Mesendoderm (in vitro differentiated cells): ENCODE data around the gene ADISSP.
A peak's percentile ranks its signal among the peaks of the same experiment; 100 is the strongest.

Experiments used
- DNase-seq: peaks from one replicate; pipeline ENCODE4 v3.0.0; 2013
- H2AK5ac ChIP-seq: 2 replicates; pipeline ENCODE4 v1.6.1; 2013; ENCODE audit warnings: low read length, inconsistent platforms
- H2BK120ac ChIP-seq: 2 replicates; pipeline ENCODE4 v1.6.1; 2013; ENCODE audit warnings: low read depth, mild to moderate bottlenecking, low read length, moderate library complexity, mixed read lengths
- H2BK15ac ChIP-seq: replicated peaks from 2 replicates; pipeline ENCODE4 v1.6.1; 2013; ENCODE audit warnings: low read depth, mild to moderate bottlenecking, moderate library complexity
- H2BK5ac ChIP-seq: 2 replicates; pipeline ENCODE4 v1.6.1; 2013; ENCODE audit warnings: low read length, inconsistent platforms
- H3K18ac ChIP-seq: 2 replicates; pipeline ENCODE4 v1.6.1; 2013; ENCODE audit warnings: mild to moderate bottlenecking, low read length, mixed read lengths
- H3K23ac ChIP-seq: one replicate; pipeline ENCODE4 v1.6.1; 2013; ENCODE audit warnings: low read length
- H3K27ac ChIP-seq: 2 replicates; pipeline ENCODE4 v1.5.1; 2013; ENCODE audit warnings: low read depth, mild to moderate bottlenecking, inconsistent platforms, low read length, moderate library complexity
- H3K27me3 ChIP-seq: 2 replicates; pipeline ENCODE4 v1.6.1; 2013; ENCODE audit warnings: low read length, control low read depth, mild to moderate bottlenecking, inconsistent platforms; ENCODE audit not compliant: insufficient read depth, poor library complexity
- H3K36me3 ChIP-seq: 2 replicates; pipeline ENCODE4 v1.6.1; 2013; ENCODE audit warnings: low read length, inconsistent platforms; ENCODE audit not compliant: control insufficient read depth, insufficient read depth
- H3K4ac ChIP-seq: one replicate; pipeline ENCODE4 v1.6.1; 2013; ENCODE audit warnings: low read depth, mild to moderate bottlenecking, low read length, moderate library complexity
- H3K4me1 ChIP-seq: 2 replicates; pipeline ENCODE4 v1.6.1; 2013; ENCODE audit warnings: low read depth, low read length, inconsistent platforms; ENCODE audit not compliant: control insufficient read depth
- H3K4me2 ChIP-seq: 2 replicates; pipeline ENCODE4 v1.6.1; 2013; ENCODE audit warnings: low read length
- H3K4me3 ChIP-seq: 2 replicates; pipeline ENCODE4 v1.5.1; 2013; ENCODE audit warnings: mild to moderate bottlenecking, low read length
- H3K56ac ChIP-seq: one replicate; pipeline ENCODE4 v1.6.1; 2013; ENCODE audit warnings: low read length
- H3K79me1 ChIP-seq: 2 replicates; pipeline ENCODE4 v1.6.1; 2013; ENCODE audit warnings: low read length, inconsistent platforms
- H3K79me2 ChIP-seq: 2 replicates; pipeline ENCODE4 v1.6.1; 2013; ENCODE audit warnings: mild to moderate bottlenecking, low read length; ENCODE audit not compliant: control insufficient read depth, insufficient read depth
- H3K9ac ChIP-seq: 2 replicates; pipeline ENCODE4 v1.6.1; 2013; ENCODE audit warnings: low read length, inconsistent platforms
- H4K5ac ChIP-seq: one replicate; pipeline ENCODE4 v1.6.1; 2013; ENCODE audit warnings: low read length
- H4K8ac ChIP-seq: one replicate; pipeline ENCODE4 v1.6.1; 2013; ENCODE audit warnings: low read depth, mild to moderate bottlenecking, control low read depth, low read length, moderate library complexity
- WGBS: extraction: QIAGEN DNeasy Blood & Tissue Kit; methylation state at CpG from one replicate; pipeline ENCODE4 v1.1.7; 2013; ENCODE audit warnings: low lambda C conversion rate, missing lambda C conversion rate; ENCODE audit not compliant: insufficient coverage; ENCODE audit errors: extremely low coverage; 5-methylcytosine and 5-hydroxymethylcytosine counted together

Gene ADISSP

DNA sequence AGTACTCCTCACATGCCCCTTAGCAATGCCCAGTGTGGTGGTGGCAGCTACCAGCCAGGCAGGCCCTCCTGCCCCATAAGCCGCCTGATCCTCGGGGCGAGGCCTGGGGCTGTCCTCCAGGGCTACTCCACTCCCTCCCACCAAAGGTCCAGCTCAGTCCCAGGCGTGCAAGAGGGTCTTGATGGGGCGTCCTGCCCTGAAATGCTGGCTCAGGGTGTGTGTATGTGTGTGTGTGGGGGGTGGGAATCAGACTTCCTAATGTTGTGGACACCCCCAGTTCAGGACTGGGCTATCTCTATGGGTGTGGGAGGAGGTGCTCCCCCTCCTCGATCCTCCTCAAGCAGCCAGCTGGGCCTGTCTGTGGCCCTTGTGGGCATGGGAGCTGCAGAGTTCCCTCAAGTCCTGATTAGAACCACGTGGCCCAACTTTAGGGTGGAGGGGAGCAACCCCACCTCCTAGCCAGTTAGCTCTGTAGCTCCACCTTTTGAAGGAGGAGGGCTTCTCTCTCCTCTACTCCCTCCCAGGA, 27.6 kb downstream of the ADISSP start:
- Histone ChIP-seq H2BK15ac (no peak overlapping the region), H3K9ac (no peak overlapping the region), H2BK5ac (no peak overlapping the region), H3K23ac (no peak overlapping the region), H3K4ac (no peak overlapping the region), H3K27ac (no peak overlapping the region), H2AK5ac (no peak overlapping the region), H2BK120ac (no peak overlapping the region), H3K18ac (no peak overlapping the region), H3K56ac (no peak overlapping the region), H4K8ac (no peak overlapping the region), H3K4me3 (no peak overlapping the region), H3K79me2 (no peaks in the 10 kb centered on the region), H3K4me2 (no peak overlapping the region), H3K36me3 (no peaks in the 10 kb centered on the region), H3K27me3 (no peaks in the 10 kb centered on the region), H4K5ac (no peak overlapping the region), H3K4me1 (no peaks in the 10 kb centered on the region), H3K79me1 (no peaks in the 10 kb centered on the region)
- no CpG with 5 or more reads among the region's 7 CpGs for WGBS
- no peak for DNase-seq

DNA sequence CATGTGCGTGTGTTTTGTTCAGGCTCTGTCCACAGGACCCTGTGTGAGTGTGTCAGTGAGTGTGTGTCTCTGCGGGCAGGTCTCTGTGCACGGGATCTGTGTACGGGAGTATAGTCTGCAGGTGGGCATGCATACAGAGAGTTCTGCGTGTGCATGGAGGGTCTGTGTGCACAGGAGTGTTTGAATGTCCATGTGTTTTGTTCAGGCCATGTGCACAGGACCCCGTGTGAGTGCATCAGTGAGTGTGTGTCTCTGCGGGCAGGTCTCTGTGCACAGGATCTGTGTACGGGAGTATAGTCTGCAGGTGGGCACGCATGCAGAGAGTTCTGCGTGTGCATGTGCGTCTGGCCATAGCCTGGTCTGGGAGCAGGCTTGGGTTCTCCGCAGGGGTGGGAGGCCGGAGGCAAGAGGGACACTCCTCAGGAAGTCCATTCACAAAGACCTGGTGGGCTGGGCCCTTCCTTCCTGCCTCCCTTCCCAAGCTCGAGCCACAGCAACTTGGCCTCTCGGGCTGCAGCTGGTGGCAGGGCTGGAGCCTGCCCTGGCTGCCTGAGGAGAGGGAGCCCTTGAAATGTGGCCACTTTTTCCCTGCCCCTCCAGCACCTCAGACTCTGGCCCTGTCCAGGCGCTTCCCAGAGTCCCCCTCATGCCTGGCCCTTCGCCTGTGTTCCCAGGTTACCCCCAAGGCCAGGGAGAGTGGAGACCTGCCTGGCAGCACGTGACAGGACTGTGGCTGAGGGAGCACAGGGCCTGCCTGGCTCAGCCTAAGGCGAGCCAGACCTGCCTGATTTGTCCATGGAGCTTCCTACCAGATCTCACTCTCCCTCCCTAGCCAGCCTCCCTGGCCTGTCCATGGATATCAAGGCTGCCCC, 28.3 kb downstream of the ADISSP start:
- no peak overlapping the region for H3K9ac ChIP-seq
- no peak overlapping the region for H3K18ac ChIP-seq
- no CpG with 5 or more reads among the region's 19 CpGs for WGBS
- no peak overlapping the region for H2AK5ac ChIP-seq
- H3K79me1 ChIP-seq, result no peaks in the 10 kb centered on the region
- peak overlapping the region; percentile 19 for H3K56ac ChIP-seq
- H4K8ac ChIP-seq, result no peak overlapping the region
- H2BK5ac ChIP-seq, result no peak overlapping the region
- no peak overlapping the region for H3K23ac ChIP-seq
- H3K4ac ChIP-seq, result no peak overlapping the region
- DNase-seq, result no peak
- H3K27me3 ChIP-seq, result no peaks in the 10 kb centered on the region
- no peak overlapping the region for H2BK120ac ChIP-seq
- no peak overlapping the region for H3K27ac ChIP-seq
- no peak overlapping the region for H2BK15ac ChIP-seq
- no peaks in the 10 kb centered on the region for H3K79me2 ChIP-seq
- H3K4me3 ChIP-seq, result no peak overlapping the region
- H3K4me1 ChIP-seq, result no peaks in the 10 kb centered on the region
- no peak overlapping the region for H4K5ac ChIP-seq
- no peaks in the 10 kb centered on the region for H3K36me3 ChIP-seq
- H3K4me2 ChIP-seq, result no peak overlapping the region

DNA sequence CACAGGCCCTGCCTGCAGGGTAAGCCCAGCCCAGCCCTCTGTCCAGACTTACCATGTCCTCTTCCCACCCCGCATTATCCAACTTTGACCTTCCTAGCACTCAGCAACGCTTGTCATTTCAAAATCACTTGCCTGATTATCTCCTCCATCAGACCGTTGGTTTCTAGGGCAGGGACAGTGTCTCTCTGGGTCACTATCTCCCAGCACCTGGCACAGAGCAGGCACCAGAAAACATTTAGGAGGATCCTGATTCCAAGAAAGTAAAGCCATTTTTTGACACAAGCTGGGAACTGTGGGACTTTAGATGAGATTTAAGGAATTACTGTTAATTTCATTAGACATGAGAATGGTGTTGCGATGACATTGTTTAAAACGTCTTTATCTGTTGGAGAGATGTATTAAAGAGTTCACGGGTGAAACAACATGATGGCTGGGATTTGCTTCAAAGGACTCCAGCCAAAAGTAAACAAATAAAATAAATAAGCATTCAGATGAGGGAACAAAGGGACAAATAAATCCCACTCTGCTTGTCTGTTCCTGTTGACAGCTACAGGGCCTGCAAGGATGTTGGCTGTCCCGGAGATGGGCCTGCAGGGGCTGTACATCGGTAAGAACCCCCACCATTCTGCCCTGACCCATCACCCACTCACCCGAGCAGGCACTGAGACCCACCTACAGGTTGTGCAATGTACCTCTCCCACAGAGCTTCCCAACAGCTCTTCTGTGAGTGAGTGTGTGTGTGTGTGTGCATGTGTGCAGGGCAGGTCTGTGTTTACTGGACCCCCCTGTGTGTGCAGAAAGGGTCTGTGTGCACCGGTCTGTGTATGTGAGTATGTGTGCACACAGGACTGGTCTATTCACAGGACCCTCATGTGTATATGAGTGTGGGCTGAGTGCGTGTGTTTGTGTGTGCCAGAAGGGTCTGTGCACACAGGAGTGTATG, 29.2 kb downstream of the ADISSP start:
- H3K4me3 ChIP-seq, result no peak overlapping the region
- DNase-seq, result no peak
- WGBS, result no CpG with 5 or more reads among the region's 11 CpGs

DNA sequence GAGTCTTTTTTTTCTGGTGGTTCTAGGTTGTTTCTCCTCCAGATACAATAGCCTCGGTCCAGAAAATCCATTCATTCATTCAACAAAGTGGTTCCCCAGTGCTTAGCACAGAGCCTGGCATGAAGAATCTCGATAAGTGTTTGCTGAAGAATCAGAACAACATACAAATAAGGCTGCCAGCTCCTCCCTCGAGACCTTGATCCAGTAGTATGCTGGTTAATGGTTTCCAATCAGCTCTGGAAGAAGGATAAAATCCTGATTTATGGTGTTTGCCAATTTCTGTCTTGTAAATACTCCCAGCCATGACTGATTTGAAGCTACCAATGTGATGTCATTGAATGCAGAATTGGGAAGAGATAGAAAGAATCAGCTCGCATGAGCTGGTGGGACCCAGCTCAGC, 31.8 kb downstream of the ADISSP start:
- H4K5ac ChIP-seq, result no peak overlapping the region
- no peak overlapping the region for H3K27ac ChIP-seq
- no peak overlapping the region for H2BK15ac ChIP-seq
- no peak overlapping the region for H2BK120ac ChIP-seq
- no peak overlapping the region for H2AK5ac ChIP-seq
- no CpG with 5 or more reads among the region's 4 CpGs for WGBS
- H3K4me1 ChIP-seq, result peaks cover 2% of the 10 kb centered on the region
- no peak for DNase-seq
- no peak overlapping the region for H3K23ac ChIP-seq
- H2BK5ac ChIP-seq, result no peak overlapping the region
- no peak overlapping the region for H3K4me2 ChIP-seq
- H3K4me3 ChIP-seq, result no peak overlapping the region
- no peaks in the 10 kb centered on the region for H3K36me3 ChIP-seq
- no peaks in the 10 kb centered on the region for H3K79me1 ChIP-seq
- no peak overlapping the region for H3K4ac ChIP-seq
- no peaks in the 10 kb centered on the region for H3K27me3 ChIP-seq
- no peak overlapping the region for H3K18ac ChIP-seq
- H3K56ac ChIP-seq, result no peak overlapping the region
- no peak overlapping the region for H3K9ac ChIP-seq
- H4K8ac ChIP-seq, result no peak overlapping the region
- no peaks in the 10 kb centered on the region for H3K79me2 ChIP-seq

More for the DNA sequence above, 29.2 kb downstream of the ADISSP start:
- Histone ChIP-seq H3K18ac (no peak overlapping the region), H3K56ac (no peak overlapping the region), H4K8ac (no peak overlapping the region), H2BK120ac (no peak overlapping the region), H4K5ac (no peak overlapping the region), H3K4ac (no peak overlapping the region), H3K27ac (no peak overlapping the region), H3K4me1 (no peaks in the 10 kb centered on the region), H3K23ac (no peak overlapping the region), H2AK5ac (no peak overlapping the region), H3K36me3 (no peaks in the 10 kb centered on the region), H3K27me3 (no peaks in the 10 kb centered on the region), H3K9ac (no peak overlapping the region), H2BK5ac (no peak overlapping the region), H3K4me2 (no peak overlapping the region), H2BK15ac (no peak overlapping the region), H3K79me2 (no peaks in the 10 kb centered on the region), H3K79me1 (no peaks in the 10 kb centered on the region)

DNA sequence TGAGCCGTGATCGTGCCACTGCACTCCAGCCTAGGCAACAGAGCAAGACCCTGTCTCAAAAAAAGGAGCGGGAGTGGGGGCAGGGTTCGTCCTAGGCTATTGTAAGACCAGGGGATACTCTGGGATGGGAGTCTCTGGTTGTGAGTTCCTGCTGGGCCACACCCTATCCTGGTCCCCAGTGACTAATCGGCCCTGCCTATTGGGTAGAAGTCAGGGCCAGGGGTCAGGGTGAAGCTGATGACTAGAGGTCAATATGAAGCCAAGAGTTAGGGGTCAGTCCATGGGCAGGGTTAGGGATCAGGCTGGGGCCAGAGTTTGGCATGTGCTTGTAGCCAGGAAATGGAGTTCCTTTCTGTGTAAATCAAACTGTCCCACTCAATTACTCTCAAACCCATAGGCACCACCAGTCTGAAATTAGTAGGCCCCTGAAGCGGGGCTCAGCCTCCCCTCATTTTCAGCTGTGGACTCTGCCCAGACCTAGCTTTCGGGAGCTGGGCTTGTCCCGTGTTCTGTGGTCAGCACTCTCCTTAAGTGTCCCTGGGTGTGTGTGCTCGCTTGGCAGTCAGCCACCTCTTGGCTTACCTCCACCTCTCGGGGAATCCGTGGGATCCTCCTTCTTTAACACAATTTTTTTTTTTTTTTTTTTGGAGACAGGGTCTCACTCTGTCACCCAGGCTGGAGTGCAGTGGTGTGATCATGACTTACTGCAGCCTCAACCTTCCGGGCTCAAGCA, 33.3 kb downstream of the ADISSP start:
- no peak overlapping the region for H4K8ac ChIP-seq
- H3K79me2 ChIP-seq, result no peaks in the 10 kb centered on the region
- no peak overlapping the region for H3K27ac ChIP-seq
- no peak overlapping the region for H3K4ac ChIP-seq
- WGBS, result no CpG with 5 or more reads among the region's 12 CpGs
- peaks cover 2% of the 10 kb centered on the region for H3K4me1 ChIP-seq
- no peak overlapping the region for H3K18ac ChIP-seq
- H2BK120ac ChIP-seq, result no peak overlapping the region
- no peaks in the 10 kb centered on the region for H3K36me3 ChIP-seq
- no peak overlapping the region for H2BK5ac ChIP-seq
- no peak overlapping the region for H3K4me2 ChIP-seq
- no peak overlapping the region for H3K56ac ChIP-seq
- H2AK5ac ChIP-seq, result no peak overlapping the region
- no peak overlapping the region for H3K9ac ChIP-seq
- H4K5ac ChIP-seq, result no peak overlapping the region
- H3K23ac ChIP-seq, result no peak overlapping the region
- no peak overlapping the region for H3K4me3 ChIP-seq
- no peaks in the 10 kb centered on the region for H3K79me1 ChIP-seq
- DNase-seq, result no peak
- no peak overlapping the region for H2BK15ac ChIP-seq
- H3K27me3 ChIP-seq, result no peaks in the 10 kb centered on the region
